Measurements from ENCODE around the gene LRRC8A.

Gene LRRC8A

GRCh38 chr9:128906741-128907140, 24.8 kb downstream of the LRRC8A start:
- no peak overlapping the region for H3K4me2 ChIP-seq (ENCODE audit: low read length)
- peaks cover 15% of the 10 kb centered on the region for H3K4me1 ChIP-seq (ENCODE audit: control insufficient read depth, low read length)
- no peaks in the 10 kb centered on the region for H4K20me1 ChIP-seq (ENCODE audit: control insufficient read depth, insufficient read depth, low read depth, low read length)
- H3K79me2 ChIP-seq (ENCODE audit: control insufficient read depth, low read length), result peaks cover 7% of the 10 kb centered on the region
- H3K9me3 ChIP-seq (ENCODE audit: control insufficient read depth, insufficient read depth, low read length), result no peaks in the 10 kb centered on the region
- peaks cover 30% of the 10 kb centered on the region for H3K36me3 ChIP-seq (ENCODE audit: control insufficient read depth, low read length)
- TF ChIP-seq EZH2phosphoT487 (IDR thresholded peaks at IDR 0.05; ENCODE audit: borderline replicate concordance, low read length) (no peak), CTCF (IDR thresholded peaks at IDR 0.05; ENCODE audit: low read depth, low read length, poor library complexity, severe bottlenecking) (no peak)
- H3K4me3 ChIP-seq (ENCODE audit: low read length), result no peak overlapping the region
- no peaks in the 10 kb centered on the region for H3K27me3 ChIP-seq (ENCODE audit: control insufficient read depth, low read length)
- no peaks in the 10 kb centered on the region for H3K9me2 ChIP-seq (replicated peaks; ENCODE audit: control insufficient read depth, low read length)
- no peaks in the 10 kb centered on the region for H3F3A ChIP-seq (ENCODE audit: control insufficient read depth, insufficient read depth)
- H3K27ac ChIP-seq (ENCODE audit: low read depth, low read length), result no peak overlapping the region

- Histone ChIP-seq H3K4me1 (ENCODE audit: control insufficient read depth, low read length) (no peaks in the 10 kb centered on the region), H3K4me2 (ENCODE audit: low read length) (no peak overlapping the region), H3K27ac (ENCODE audit: low read depth, low read length) (no peak overlapping the region), H4K20me1 (ENCODE audit: control insufficient read depth, insufficient read depth, low read depth, low read length) (no peaks in the 10 kb centered on the region), H3K27me3 (ENCODE audit: control insufficient read depth, low read length) (no peaks in the 10 kb centered on the region), H3K36me3 (ENCODE audit: control insufficient read depth, low read length) (peaks cover 30% of the 10 kb centered on the region), H3K9me3 (ENCODE audit: control insufficient read depth, insufficient read depth, low read length) (no peaks in the 10 kb centered on the region), H3K9me2 (replicated peaks; ENCODE audit: control insufficient read depth, low read length) (no peaks in the 10 kb centered on the region), H3K4me3 (ENCODE audit: low read length) (no peak overlapping the region), H3F3A (ENCODE audit: control insufficient read depth, insufficient read depth) (no peaks in the 10 kb centered on the region), H3K79me2 (ENCODE audit: control insufficient read depth, low read length) (peaks cover 12% of the 10 kb centered on the region; the same call in 1 of the 2 replicates)
- no peak for TF ChIP-seq CTCF (IDR thresholded peaks at IDR 0.05; ENCODE audit: low read depth, low read length, poor library complexity, severe bottlenecking)
- TF ChIP-seq EZH2phosphoT487 (IDR thresholded peaks at IDR 0.05; ENCODE audit: borderline replicate concordance, low read length), result no peak
These were observed 26.4 kb downstream of the LRRC8A start for GRCh38 chr9:128908372-128908771.

GRCh38 chr9:128909859-128910258, 27.9 kb downstream of the LRRC8A start:
- Histone ChIP-seq H3K9me3 (ENCODE audit: control insufficient read depth, insufficient read depth, low read length) (no peaks in the 10 kb centered on the region), H3K4me1 (ENCODE audit: control insufficient read depth, low read length) (no peaks in the 10 kb centered on the region), H3K27ac (ENCODE audit: low read depth, low read length) (no peak overlapping the region), H3K36me3 (ENCODE audit: control insufficient read depth, low read length) (peaks cover 30% of the 10 kb centered on the region), H3F3A (ENCODE audit: control insufficient read depth, insufficient read depth) (no peaks in the 10 kb centered on the region), H3K4me2 (ENCODE audit: low read length) (no peak overlapping the region), H3K27me3 (ENCODE audit: control insufficient read depth, low read length) (no peaks in the 10 kb centered on the region), H3K4me3 (ENCODE audit: low read length) (no peak overlapping the region), H3K9me2 (replicated peaks; ENCODE audit: control insufficient read depth, low read length) (no peaks in the 10 kb centered on the region), H3K79me2 (ENCODE audit: control insufficient read depth, low read length) (peaks cover 12% of the 10 kb centered on the region; the same call in 1 of the 2 replicates), H4K20me1 (ENCODE audit: control insufficient read depth, insufficient read depth, low read depth, low read length) (no peaks in the 10 kb centered on the region)
- no peak for TF ChIP-seq EZH2phosphoT487 (IDR thresholded peaks at IDR 0.05; ENCODE audit: borderline replicate concordance, low read length)
- no peak for TF ChIP-seq CTCF (IDR thresholded peaks at IDR 0.05; ENCODE audit: low read depth, low read length, poor library complexity, severe bottlenecking)

Measured in DOHH2 (cell line).